ENCODE data around the gene PPARG.
"Not testable (repeated sequence)": the region's sequence is repeated elsewhere in the genome, so short reads cannot be mapped to it uniquely, and the experiment has no call there.

PPARG gene

DNA sequence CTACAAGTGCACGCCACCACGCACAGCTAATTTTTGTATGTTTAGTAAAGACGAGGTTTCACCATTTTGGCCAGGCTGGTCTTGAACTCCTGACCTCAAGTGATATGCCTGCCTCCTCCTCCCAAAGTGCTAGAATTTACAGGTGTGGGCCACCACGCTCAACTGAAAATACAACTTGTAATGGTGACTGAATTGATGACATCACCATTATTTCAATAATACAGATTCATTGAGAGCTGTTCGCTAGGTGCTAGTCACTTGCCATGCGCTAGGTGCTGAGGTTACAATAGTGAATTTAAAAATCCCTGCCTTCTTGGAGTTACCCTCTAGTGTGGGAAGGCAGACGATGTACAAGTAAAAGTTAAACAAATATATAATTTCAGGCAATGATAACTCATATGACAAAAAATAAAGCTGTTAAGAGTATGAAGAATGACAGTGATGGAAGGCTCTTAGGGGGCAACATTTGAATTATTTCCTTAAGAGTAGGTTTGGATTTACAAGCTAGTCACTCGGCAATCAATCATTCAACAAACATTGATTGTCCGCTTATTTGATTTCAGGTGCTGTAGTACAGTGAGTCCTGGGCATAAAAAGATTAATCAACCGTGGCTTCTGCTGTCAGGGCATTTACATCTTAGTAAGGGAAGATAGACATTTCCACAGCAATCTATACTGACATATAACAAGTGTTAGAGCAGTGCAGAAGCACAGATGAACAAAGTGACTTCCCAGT is 9.1 kb upstream of the PPARG start:
- no peak for DNase-seq (ENCODE audit: low read depth in 3 of 3)

DNA sequence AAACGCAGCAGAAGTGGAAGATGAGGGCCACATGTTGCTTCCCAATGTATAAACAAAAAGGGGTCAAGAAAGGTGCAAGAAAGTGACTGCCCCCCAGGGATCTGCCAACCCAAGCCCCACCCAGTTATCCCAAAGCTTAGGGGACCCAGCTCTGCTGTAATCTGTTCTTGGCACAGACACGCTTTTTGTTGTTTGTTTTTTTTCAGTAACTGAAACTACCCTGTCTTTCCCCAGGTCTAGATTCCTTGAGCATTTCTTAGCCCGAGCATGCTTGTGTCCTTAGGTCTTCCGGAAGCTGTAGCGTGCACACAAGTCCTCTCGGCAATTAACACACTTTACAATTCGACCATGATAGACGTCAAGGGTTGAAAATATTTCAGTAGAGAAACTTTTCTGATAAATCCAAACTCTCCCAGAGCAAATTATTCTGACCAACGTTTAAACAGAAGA is 8.5 kb upstream of the PPARG start:
- DNase-seq (ENCODE audit: low read depth in 3 of 3), result no peak

DNA sequence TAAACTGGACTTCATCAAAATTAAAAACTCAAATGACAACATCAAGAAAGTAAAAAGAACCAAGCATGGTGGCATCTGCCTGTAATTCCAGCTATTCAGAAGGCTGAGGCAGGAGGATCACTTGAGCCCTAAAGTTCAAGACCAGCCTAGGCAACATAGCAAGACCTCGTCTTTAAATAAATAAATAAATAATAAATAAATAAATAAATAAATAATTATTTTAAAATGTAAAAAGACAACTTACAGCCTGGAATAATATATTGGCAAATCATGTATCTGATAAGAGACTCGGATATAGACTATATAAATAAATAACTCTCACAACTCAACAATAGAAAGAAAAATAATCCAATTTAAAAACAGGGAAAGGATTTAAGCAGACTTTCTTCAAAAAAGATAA is 4.3 kb upstream of the PPARG start:
- no peak for DNase-seq (ENCODE audit: low read depth in 3 of 3)

DNA sequence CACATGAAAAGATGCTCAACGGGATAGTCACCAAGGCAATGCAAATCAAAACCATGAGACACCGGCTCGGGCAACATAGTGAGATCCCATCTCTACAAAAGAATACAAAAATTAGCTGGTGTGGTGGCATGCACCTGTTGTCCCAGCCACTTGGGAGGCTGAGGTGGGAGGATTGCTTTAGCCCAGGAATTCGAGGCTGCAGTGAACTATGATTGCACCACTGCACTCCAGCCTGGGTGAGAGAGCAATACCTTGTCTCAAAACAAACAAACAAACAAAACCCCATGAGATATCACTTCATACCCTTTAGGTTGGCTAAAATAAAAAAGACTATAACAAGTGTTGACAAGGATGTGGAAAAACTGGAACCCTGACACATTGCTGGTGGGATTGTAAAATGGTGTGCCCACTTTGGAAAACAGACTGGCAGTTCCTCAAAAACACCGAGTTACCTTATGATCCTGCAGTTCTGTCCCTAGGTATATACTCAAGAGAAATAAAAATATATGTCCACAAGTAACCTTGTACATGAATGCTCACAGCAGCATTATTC is 3.8 kb upstream of the PPARG start:
- DNase-seq (ENCODE audit: low read depth in 3 of 3), result no peak

DNA sequence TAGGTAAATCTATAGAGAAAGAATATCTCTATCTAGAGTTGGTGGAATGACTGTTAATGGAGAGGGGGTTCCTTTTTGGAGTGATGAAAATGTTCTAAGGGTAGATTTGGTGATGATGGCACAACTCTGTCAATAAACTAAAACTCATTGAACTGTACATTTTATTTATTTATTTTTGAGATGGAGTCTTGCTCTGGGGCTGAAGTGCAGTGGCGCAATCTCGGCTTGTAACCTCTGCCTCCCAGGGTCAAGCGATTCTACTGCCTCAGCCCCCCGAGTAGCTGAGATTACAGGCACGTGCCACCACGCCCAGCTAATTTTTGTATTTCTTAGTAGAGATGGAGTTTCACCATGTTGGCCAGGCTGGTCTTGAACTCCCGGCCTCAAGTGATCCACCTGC is 3.1 kb upstream of the PPARG start:
- not testable (repeated sequence) for DNase-seq (ENCODE audit: low read depth in 3 of 3)

DNA sequence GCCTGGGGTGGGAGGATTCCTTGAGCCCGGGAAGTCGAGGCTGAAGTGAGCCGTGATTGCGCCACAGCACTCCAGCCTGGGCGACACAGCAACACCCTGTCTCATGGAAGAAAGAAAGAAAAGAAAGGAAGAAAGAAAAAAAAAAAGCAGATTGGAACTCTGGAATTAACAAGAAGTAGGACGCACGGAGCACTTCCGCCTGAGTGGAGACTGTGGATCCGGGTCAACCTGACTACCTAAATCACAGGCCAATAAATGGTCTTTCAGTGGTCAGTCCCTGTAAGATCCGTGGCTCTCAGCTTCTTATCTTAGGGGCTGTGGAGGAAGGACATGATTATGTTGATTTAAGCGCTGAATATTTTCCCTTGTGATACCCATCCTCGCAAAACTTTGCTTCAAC is 2.4 kb upstream of the PPARG start:
- no peak for DNase-seq (ENCODE audit: low read depth in 3 of 3)

GRCh38 chr3:12286927-12287726 is 1.7 kb upstream of the PPARG start:
- DNase-seq (ENCODE audit: low read depth in 3 of 3), result no peak

GRCh38 chr3:12287727-12288181 is 1.1 kb upstream of the PPARG start:
- no peak for DNase-seq (ENCODE audit: low read depth in 3 of 3)

DNA sequence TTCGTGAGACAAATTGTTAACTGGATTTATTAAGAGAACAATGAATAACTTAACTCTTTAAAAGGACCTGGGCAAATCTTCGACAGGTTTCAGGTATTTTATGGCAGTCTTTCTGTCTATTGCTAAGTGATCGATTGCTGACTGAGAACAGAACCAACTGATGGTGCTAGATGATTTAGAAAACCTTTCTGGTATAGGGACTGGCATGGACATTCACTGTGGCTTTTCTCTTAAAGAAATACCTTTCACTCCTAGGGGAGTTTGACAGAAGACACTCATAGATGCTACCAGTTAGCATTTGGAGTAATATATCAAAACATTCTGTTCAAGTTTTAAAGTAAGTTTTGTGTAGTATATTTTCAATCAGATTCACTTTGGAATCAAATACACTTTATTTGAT is 654 bp downstream of the PPARG start:
- DNase-seq (ENCODE audit: low read depth in 3 of 3), result no peak

DNA sequence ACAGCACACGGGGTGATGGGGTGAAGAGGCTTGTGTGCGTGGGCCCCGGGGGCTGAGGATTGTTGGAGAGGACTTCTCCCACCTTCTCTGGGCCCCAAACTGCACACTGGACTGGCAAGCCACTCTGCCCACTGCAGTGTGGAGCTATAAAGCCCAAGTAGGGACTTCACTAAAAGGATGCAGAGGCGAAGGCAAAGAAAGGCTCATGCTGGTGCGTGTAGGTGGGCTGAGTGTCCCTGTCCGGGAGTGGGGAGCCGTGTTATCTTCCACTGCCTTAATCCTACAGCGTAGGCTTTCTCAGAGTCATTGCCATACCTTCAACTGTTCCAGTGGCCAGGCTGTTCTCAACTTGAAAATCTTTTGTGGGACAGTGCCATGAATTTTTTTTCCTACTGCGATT is 3.9 kb downstream of the PPARG start:
- DNase-seq (ENCODE audit: low read depth in 3 of 3), result no peak

DNA sequence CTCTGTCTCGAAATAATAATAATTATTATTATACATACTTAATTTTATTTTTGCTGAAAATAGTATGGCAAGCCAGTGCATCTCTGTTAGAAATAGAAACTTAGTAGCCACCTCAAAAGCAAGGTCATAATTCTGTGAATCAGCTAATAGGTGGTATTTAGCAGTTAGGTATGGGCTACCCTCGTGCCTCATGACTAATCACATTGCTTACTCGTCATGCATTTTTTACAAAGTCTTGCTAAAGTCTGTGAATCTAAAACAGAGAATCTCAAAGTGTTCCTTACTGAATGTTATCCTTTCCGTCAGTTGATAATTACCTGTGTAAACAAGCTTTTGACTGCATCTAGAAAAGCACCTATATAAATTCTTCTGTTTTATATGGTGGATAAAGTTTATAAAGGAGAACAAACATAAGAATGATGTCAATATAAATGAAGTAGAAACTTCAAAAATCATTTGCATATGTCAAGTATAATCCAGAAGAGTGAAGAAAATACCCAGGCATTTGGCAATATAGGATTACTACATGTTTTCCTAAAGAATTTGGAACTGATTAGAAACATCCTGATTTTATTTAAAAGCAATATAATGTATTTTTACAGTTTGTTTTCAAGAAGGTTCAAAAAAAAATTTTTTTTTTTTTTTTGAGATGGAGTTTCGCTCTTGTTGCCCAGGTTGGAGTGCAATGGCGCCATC is 6.2 kb downstream of the PPARG start:
- DNase-seq (ENCODE audit: low read depth in 3 of 3), result no peak

GRCh38 chr3:12296511-12296910 is 7.6 kb downstream of the PPARG start:
- no peak for DNase-seq (ENCODE audit: low read depth in 3 of 3)

GRCh38 chr3:12299026-12299425 is 10.2 kb downstream of the PPARG start:
- DNase-seq (ENCODE audit: low read depth in 3 of 3), result no peak

DNA sequence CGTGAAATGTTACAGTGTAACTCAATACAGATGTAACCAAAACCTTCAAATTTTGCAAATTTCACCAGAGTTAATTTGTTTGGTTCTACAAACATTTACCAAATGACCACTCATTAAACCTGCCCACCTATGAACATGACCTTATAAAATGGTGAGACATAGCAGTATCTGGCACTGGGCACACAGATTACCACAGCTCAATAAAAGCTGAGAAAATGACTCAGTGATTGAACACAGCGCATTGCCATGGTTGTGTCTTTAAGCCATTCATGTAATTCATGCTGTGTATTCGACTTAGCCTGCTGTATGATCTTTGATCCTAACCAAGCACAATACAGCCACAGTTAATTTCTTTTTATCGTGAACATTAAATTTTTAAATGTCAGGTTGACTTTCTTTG is 11.3 kb downstream of the PPARG start:
- DNase-seq (ENCODE audit: low read depth in 3 of 3), result no peak

- no peak for DNase-seq (ENCODE audit: low read depth in 3 of 3)
Measured at GRCh38 chr3:12301031-12301430, 12.2 kb downstream of the PPARG start.

GRCh38 chr3:12301513-12301912 is 12.6 kb downstream of the PPARG start:
- DNase-seq (ENCODE audit: low read depth in 3 of 3), result no peak

DNA sequence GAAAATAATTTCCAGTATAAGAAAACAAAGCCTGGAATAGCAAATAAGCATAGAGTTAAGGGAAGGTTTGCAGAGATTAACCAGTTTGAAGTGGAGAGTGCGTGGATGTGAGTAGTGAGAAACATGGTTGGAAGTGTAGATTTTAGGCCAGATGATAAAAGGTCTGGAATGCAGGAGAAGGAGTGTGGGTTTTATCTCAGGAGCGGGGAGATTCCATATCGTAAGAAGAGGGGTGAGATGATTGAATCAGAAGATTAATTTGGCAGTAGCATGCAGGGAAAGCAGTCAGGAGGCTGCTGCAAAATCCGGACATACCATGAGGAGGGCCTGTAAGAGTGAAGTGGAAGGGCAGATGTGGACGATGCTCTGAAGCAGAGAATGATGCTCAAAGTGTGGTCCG is 13.7 kb downstream of the PPARG start:
- DNase-seq (ENCODE audit: low read depth in 3 of 3), result no peak

DNA sequence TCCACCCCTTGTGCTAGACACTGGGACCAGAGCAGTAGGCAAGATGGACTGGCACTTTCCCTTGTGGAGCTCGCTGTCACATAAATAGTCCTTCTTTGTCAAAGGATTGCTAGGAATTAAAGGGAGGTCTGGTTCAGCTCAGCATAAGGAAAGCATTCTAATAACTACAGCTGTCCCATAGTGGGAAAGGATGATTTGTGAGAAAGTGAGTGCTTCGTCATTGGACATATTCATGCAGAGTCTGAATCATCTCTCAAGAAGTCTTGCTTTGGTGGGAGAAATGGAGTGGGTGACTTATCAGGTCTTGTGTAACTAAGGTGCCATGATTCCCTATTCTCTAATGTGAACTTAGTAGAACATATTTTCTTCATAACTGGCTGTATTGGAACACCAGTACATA is 14.7 kb downstream of the PPARG start:
- no peak for DNase-seq (ENCODE audit: low read depth in 3 of 3)

- DNase-seq (ENCODE audit: low read depth in 3 of 3), result no peak
Measured at GRCh38 chr3:12303993-12304392, 15.1 kb downstream of the PPARG start.

DNA sequence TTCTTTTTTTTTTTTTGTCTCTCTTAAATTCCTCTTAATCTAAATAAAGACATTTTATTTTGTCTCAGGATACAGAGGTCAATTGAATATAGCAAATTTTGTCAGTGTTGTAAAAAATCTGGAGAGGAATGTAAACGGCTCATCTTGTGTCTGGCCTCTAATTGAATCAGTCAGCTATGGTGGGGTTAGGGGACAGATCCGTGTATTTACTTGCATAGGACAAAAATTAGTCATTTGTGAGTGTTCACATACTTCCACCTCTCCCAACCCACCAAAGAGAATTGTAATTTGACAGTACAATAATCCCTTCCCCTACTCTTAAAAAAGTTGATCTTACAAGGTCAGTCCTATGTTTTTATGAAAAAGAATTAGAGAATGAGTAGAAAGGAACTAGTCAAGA is 18.3 kb downstream of the PPARG start:
- DNase-seq (ENCODE audit: low read depth in 3 of 3), result no peak

GRCh38 chr3:12308517-12308916 is 19.6 kb downstream of the PPARG start:
- DNase-seq (ENCODE audit: low read depth in 3 of 3), result no peak

GRCh38 chr3:12309716-12310115 is 20.8 kb downstream of the PPARG start:
- DNase-seq (ENCODE audit: low read depth in 3 of 3), result no peak

Measured in stimulated activated CD4-positive, alpha-beta T cell treated with anti-CD3 and anti-CD28 coated beads, TNF-alpha, amount 100 ng/mL, for 24 hours (primary cell).